H1 (cell line): ENCODE measurements around the gene RPS27A. TPM values are rescaled to one million over a fixed set of nuclear protein-coding genes. Genes with fewer than 3 reads are reported as not detected.

Experiments
- CTCF ChIA-PET: fragments of 300-600 bp; sonication (Branson Sonifier 250); formaldehyde crosslinking; loops from one replicate; lab custom pipeline; 2021; ENCODE audit not compliant: partially characterized antibody; lab: Charles Lee
- POLR2A ChIA-PET: fragments of 300-600 bp; sonication (Branson Sonifier 250); formaldehyde crosslinking; loops from one replicate; lab custom pipeline; 2021; ENCODE audit warnings: inconsistent platforms; ENCODE audit not compliant: partially characterized antibody; lab: Charles Lee
- DNase-seq, 2 experiments: peaks; one replicate each; pipeline versions ENCODE4 v3.0.0 to v3.0.0-alpha.2; 2010 to 2022; ENCODE audit warnings: low spot score in 2 of 2, low read depth in 1 of 2, mixed read lengths in 1 of 2
- FAIRE-seq: peaks from 2 replicates; lab custom pipeline; 2011; peaks lifted over from hg19 to GRCh38; lab: Jason Lieb, UNC
- H2AFZ ChIP-seq: 2 replicates; pipeline ENCODE4 v1.8.1; 2012; ENCODE audit warnings: low read length, inconsistent platforms
- H2AK5ac ChIP-seq: 2 replicates; pipeline ENCODE4 v1.6.1; 2013; ENCODE audit warnings: low read depth, low read length
- H2BK120ac ChIP-seq: replicated peaks from 2 replicates; pipeline ENCODE3; 2013; ENCODE audit warnings: low read depth, low read length, inconsistent platforms
- H2BK12ac ChIP-seq: 2 replicates; pipeline ENCODE4 v1.6.1; 2013; ENCODE audit warnings: low read depth, low read length
- H2BK15ac ChIP-seq: 2 replicates; pipeline ENCODE4 v1.6.1; 2013; ENCODE audit warnings: low read length
- H2BK20ac ChIP-seq: 2 replicates; pipeline ENCODE4 v1.6.1; 2013; ENCODE audit warnings: low read length
- H2BK5ac ChIP-seq: 2 replicates; pipeline ENCODE4 v1.6.1; 2013; ENCODE audit warnings: low read depth, low read length
- H3K14ac ChIP-seq: 2 replicates; pipeline ENCODE4 v1.6.1; 2013; ENCODE audit warnings: inconsistent platforms; ENCODE audit not compliant: insufficient read length
- H3K18ac ChIP-seq: 2 replicates; pipeline ENCODE4 v1.6.1; 2013; ENCODE audit warnings: low read length; ENCODE audit errors: extremely low read depth
- H3K23ac ChIP-seq: 2 replicates; pipeline ENCODE4 v1.6.1; 2013; ENCODE audit warnings: inconsistent platforms; ENCODE audit not compliant: insufficient read length
- H3K23me2 ChIP-seq: 2 replicates; pipeline ENCODE4 v1.6.1; 2013; ENCODE audit warnings: low read depth, low read length
- H3K27ac ChIP-seq: 2 replicates; pipeline ENCODE4 v1.6.1; 2011; ENCODE audit warnings: low read depth, low read length, inconsistent platforms
- H3K27me3 ChIP-seq, 4 experiments: replicated peaks in 1 of 4; 1 replicate in 1 of 4; 2 replicates in 3 of 4; pipeline versions ENCODE4 v1.6.1 to v1.8.1; 2011 to 2013; ENCODE audit warnings: low read length in 3 of 4, mild to moderate bottlenecking in 3 of 4, inconsistent platforms in 2 of 4, mixed read lengths in 2 of 4, moderate library complexity in 1 of 4; ENCODE audit not compliant: control insufficient read depth in 3 of 4, insufficient read depth in 3 of 4; ENCODE audit errors: extremely low read depth in 1 of 4
- H3K36me3 ChIP-seq, 4 experiments: 2 replicates each; pipeline versions ENCODE4 v1.6.1 to v1.8.1; 2011 to 2013; ENCODE audit warnings: mild to moderate bottlenecking in 4 of 4, low read length in 3 of 4, moderate library complexity in 2 of 4, control low read depth in 1 of 4, inconsistent platforms in 1 of 4; ENCODE audit not compliant: insufficient read depth in 4 of 4, control insufficient read depth in 2 of 4
- H3K4ac ChIP-seq: replicated peaks from 2 replicates; pipeline ENCODE3; 2013; ENCODE audit warnings: low read length, low read depth, mixed read lengths, inconsistent platforms; ENCODE audit not compliant: insufficient read length
- H3K4me1 ChIP-seq, 4 experiments: replicated peaks in 1 of 4; 1 replicate in 1 of 4; 2 replicates in 3 of 4; pipeline versions ENCODE4 v1.6.1 to v1.8.1; 2011 to 2013; ENCODE audit warnings: low read length in 3 of 4, inconsistent platforms in 2 of 4, mixed read lengths in 1 of 4; ENCODE audit not compliant: insufficient read depth in 4 of 4, control insufficient read depth in 3 of 4
- H3K4me2 ChIP-seq, 2 experiments: 2 replicates each; pipeline versions ENCODE4 v1.6.1 to v1.8.1; 2011 to 2013; ENCODE audit warnings: low read depth in 2 of 2, low read length in 2 of 2, control low read depth in 1 of 2, inconsistent platforms in 1 of 2, mild to moderate bottlenecking in 1 of 2; ENCODE audit not compliant: insufficient read depth in 1 of 2
- H3K4me3 ChIP-seq, 4 experiments: fragments of 200-600, 300-600 bp in 1 of 4; sonication (generic), shearing (Covaris generic), sonication (Bioruptor Twin) in 1 of 4; 2 replicates each; pipeline versions ENCODE4 v1.5.1 to v1.8.1; 2011 to 2016; ENCODE audit warnings: low read length in 4 of 4, low read depth in 3 of 4, control low read depth in 2 of 4, inconsistent platforms in 2 of 4, mild to moderate bottlenecking in 2 of 4, mixed read lengths in 1 of 4, moderate library complexity in 1 of 4; ENCODE audit not compliant: insufficient read depth in 2 of 4; ENCODE audit errors: extremely low read depth in 1 of 4
- H3K56ac ChIP-seq: replicated peaks from 2 replicates; pipeline ENCODE3; 2013; ENCODE audit warnings: low read depth, mild to moderate bottlenecking, mixed read lengths, low read length, inconsistent platforms; ENCODE audit not compliant: insufficient read length
- H3K79me1 ChIP-seq: 2 replicates; pipeline ENCODE4 v1.6.1; 2013; ENCODE audit warnings: low read depth, low read length, control low read depth
- H3K79me2 ChIP-seq, 2 experiments: 2 replicates each; pipeline versions ENCODE4 v1.6.1 to v1.8.1; 2012 to 2013; ENCODE audit warnings: low read length in 2 of 2, mild to moderate bottlenecking in 2 of 2, inconsistent platforms in 1 of 2; ENCODE audit not compliant: insufficient read depth in 2 of 2, control insufficient read depth in 1 of 2
- H3K9ac ChIP-seq, 4 experiments: replicated peaks in 1 of 4; 1 replicate in 1 of 4; 2 replicates in 3 of 4; pipeline versions ENCODE4 v1.6.1 to v1.8.1; 2011 to 2013; ENCODE audit warnings: low read depth in 3 of 4, low read length in 3 of 4, control low read depth in 2 of 4, mild to moderate bottlenecking in 2 of 4, moderate library complexity in 2 of 4, inconsistent platforms in 1 of 4; ENCODE audit errors: extremely low read depth in 1 of 4
- H3K9me3 ChIP-seq, 2 experiments: 2 replicates each; pipeline versions ENCODE4 v1.6.1 to v1.8.1; 2012 to 2013; ENCODE audit warnings: mild to moderate bottlenecking in 2 of 2, moderate library complexity in 2 of 2, control low read depth in 1 of 2, inconsistent platforms in 1 of 2, low read depth in 1 of 2, low read length in 1 of 2, mixed read lengths in 1 of 2; ENCODE audit not compliant: insufficient read depth in 2 of 2
- H4K20me1 ChIP-seq, 2 experiments: replicated peaks in 1 of 2; 2 replicates each; pipeline versions ENCODE3 to v1.8.1; 2011 to 2013; ENCODE audit warnings: inconsistent platforms in 2 of 2, low read length in 2 of 2, mild to moderate bottlenecking in 1 of 2; ENCODE audit not compliant: insufficient read depth in 2 of 2, control insufficient read depth in 1 of 2
- H4K5ac ChIP-seq: 2 replicates; pipeline ENCODE4 v1.6.1; 2013; ENCODE audit warnings: low read length, low read depth, mixed read lengths, inconsistent platforms; ENCODE audit not compliant: insufficient read length
- H4K8ac ChIP-seq: 2 replicates; pipeline ENCODE4 v1.8.0; 2013; ENCODE audit warnings: mild to moderate bottlenecking, moderate library complexity, low read length, inconsistent platforms; ENCODE audit not compliant: insufficient read depth; ENCODE audit errors: extremely low read depth
- H4K91ac ChIP-seq: replicated peaks from 2 replicates; pipeline ENCODE3; 2013; ENCODE audit warnings: low read length, mixed read lengths, inconsistent platforms; ENCODE audit not compliant: insufficient read length
- CTBP2 ChIP-seq: IDR thresholded peaks from 2 replicates; pipeline ENCODE4 v1.7.0; 2011; ENCODE audit warnings: borderline replicate concordance, mild to moderate bottlenecking, moderate library complexity, mixed read lengths, low read length; ENCODE audit not compliant: insufficient read depth, insufficient read length
- EP300 ChIP-seq, 2 experiments: IDR thresholded peaks; 1 replicate in 1 of 2; 2 replicates in 1 of 2; pipeline ENCODE4 v1.6.1; 2011 to 2012; ENCODE audit warnings: low read depth in 2 of 2, low read length in 2 of 2, mild to moderate bottlenecking in 2 of 2, borderline replicate concordance in 1 of 2, inconsistent platforms in 1 of 2, moderate library complexity in 1 of 2
- EZH2 ChIP-seq: fragments of 200-600 bp; sonication (generic); IDR thresholded peaks from 2 replicates; pipeline ENCODE4 v1.7.1; 2012; ENCODE audit warnings: low read depth, mild to moderate bottlenecking, moderate library complexity, low read length, inconsistent platforms; ENCODE audit not compliant: severe bottlenecking
- FOSL1 ChIP-seq: IDR thresholded peaks from 2 replicates; pipeline ENCODE4 v1.6.1; 2011; ENCODE audit warnings: mild to moderate bottlenecking, low read depth, low read length, moderate library complexity; ENCODE audit not compliant: insufficient read depth
- JUND ChIP-seq: IDR thresholded peaks from 2 replicates; pipeline ENCODE4 v1.6.1; 2011; ENCODE audit warnings: mild to moderate bottlenecking, improper control_type of control experiment, low read length
- MAFK ChIP-seq: IDR thresholded peaks from 2 replicates; pipeline ENCODE4 v1.6.1; 2012; ENCODE audit warnings: low read depth, mild to moderate bottlenecking, improper control_type of control experiment, low read length
- SIRT6 ChIP-seq: IDR thresholded peaks from one replicate; pipeline ENCODE4 v1.7.1; 2012; ENCODE audit warnings: low read length, inconsistent platforms
- YY1 ChIP-seq: IDR thresholded peaks from 2 replicates; pipeline ENCODE4 v1.6.1; 2011; ENCODE audit warnings: low read depth, mild to moderate bottlenecking, low read length
- polyA plus RNA-seq, 7 experiments: library from polyadenylated mRNA; depleted of rRNA in 3 of 7; stranded (reverse) in 5 of 7; unstranded in 2 of 7; fragments of >200 nt in 5 of 7; fragments of 200-250 nt in 2 of 7; gene quantifications; 1 replicate in 5 of 7; 2 replicates in 1 of 7; 4 replicates in 1 of 7; pipeline versions ENCODE4 v1.2.1 to v1.2.3, GENCODE V29; 2011 to 2013; ENCODE audit warnings: missing spikeins in 2 of 7, mixed read lengths in 2 of 7
- total RNA-seq: library from RNA; stranded (reverse); fragmentation: NEBNext Ultra II Directional; extraction: Animal tissue kit (Norgen Biotek cat#: 25700); gene quantifications from 2 replicates; pipeline ENCODE4 v1.2.1, GENCODE V29; 2021

The RPS27A gene
- total and polyA plus RNA-seq, 2 of the 8 experiments (the other 6 are each of a cell fraction or from before 2014, with no cell fraction given) = 1,431 to 1,682 TPM

DNA sequence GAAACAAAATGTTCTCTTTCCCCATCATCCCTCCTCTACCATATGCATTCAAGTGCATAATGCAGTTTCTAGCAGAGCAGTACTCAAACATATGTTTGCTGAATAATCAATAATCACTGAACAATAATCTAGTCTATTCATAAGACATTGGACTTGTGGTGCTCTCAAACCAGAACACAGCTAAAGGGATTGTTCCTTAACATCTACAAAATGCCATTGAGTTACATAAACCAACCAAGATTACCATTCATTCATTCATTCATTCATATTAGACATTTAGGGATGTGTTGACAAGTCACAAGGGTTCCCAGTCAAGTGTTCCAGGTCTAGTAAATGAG lies 4.3 kb upstream of the RPS27A start:
- Histone ChIP-seq H3K4me3 (no peak overlapping the region), H3K4ac (no peak overlapping the region), H3K9ac (no peak overlapping the region; a peak in 1 of 7 replicates), H2BK120ac (no peak overlapping the region), H3K79me1 (peaks cover 8% of the 10 kb centered on the region), H4K91ac (no peak overlapping the region), H3K27ac (no peak overlapping the region), H2AK5ac (no peak overlapping the region), H3K4me2 (no peak overlapping the region), H3K9me3 (no peaks in the 10 kb centered on the region), H3K14ac (no peak overlapping the region), H2BK5ac (no peak overlapping the region), H3K36me3 (peaks cover 0 to 1% (median 0%) of the 10 kb centered on the region in 4 experiments; a peak in 3 of 8 replicates), H2BK20ac (no peak overlapping the region), H3K27me3 (no peaks in the 10 kb centered on the region), H3K4me1 (peaks cover 2 to 4% (median 3%) of the 10 kb centered on the region in 4 experiments; a peak in 6 of 7 replicates), H2BK15ac (no peak overlapping the region), H4K5ac (no peak overlapping the region), H2AFZ (no peak overlapping the region), H4K8ac (no peak overlapping the region), H4K20me1 (peaks cover 0 to 2% of the 10 kb centered on the region in 2 experiments), H3K23ac (no peak overlapping the region), H3K56ac (no peak overlapping the region)
- CTCF ChIA-PET = interaction anchor here (0.8 kb wide), 1 partner anchor 14 kb away, joined by 4 read pairs; no protein-coding TSS in a partner anchor
- POLR2A ChIA-PET = no interaction called here
- DNase-seq = no peak
- TF ChIP-seq YY1 = no peak
- no peak for TF ChIP-seq MAFK
- TF ChIP-seq EP300 (IDR thresholded peaks at IDR 0.05; ENCODE audit: borderline replicate concordance in 1 of 2, low read depth in 2 of 2, low read length in 2 of 2) = no peak
- TF ChIP-seq JUND = no peak
- TF ChIP-seq CTBP2 = no peak
- TF ChIP-seq SIRT6 = no peak
- TF ChIP-seq FOSL1 = no peak
- no peak for TF ChIP-seq EZH2
- TF ChIP-seq, all 59 proteins: peak for 0
- FAIRE-seq = no peak
- H3K79me2 ChIP-seq = peaks cover 7 to 24% of the 10 kb centered on the region in 2 experiments
- H3K18ac ChIP-seq = no peak overlapping the region
- no peak overlapping the region for H2BK12ac ChIP-seq
- H3K23me2 ChIP-seq = peaks cover 3% of the 10 kb centered on the region; the same call in 1 of the 2 replicates
